NOMO-1 treated with DMSO at 0.1 percent for 48 hours (cell line): Measurements from ENCODE around the gene C2CD4C.
"Not testable (repeated sequence)": the region's sequence is repeated elsewhere in the genome, so short reads cannot be mapped to it uniquely, and the experiment has no call there.

ENCODE experiments used
- DNase-seq: peaks from one replicate; lab custom pipeline; 2025; ENCODE audit not compliant: unreplicated experiment; lab: John Stamatoyannopoulos, UW

The C2CD4C gene

DNA sequence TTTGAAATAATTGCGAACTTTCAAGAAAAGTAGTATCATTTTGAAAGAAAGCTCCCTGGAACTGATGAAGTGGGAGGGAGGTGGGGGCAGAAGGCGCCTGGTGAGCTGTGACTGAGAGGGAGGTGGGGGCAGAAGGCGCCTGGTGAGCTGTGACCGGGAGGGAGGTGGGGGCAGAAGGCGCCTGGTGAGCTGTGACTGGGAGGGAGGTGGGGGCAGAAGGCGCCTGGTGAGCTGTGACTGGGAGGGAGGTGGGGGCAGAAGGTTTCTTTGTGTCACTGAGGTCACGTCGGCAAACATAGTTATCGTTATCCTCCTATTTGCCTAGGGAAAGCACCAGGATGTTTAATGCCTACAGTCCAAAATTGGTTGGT, 24.2 kb downstream of the C2CD4C start:
- DNase-seq: no peak

DNA sequence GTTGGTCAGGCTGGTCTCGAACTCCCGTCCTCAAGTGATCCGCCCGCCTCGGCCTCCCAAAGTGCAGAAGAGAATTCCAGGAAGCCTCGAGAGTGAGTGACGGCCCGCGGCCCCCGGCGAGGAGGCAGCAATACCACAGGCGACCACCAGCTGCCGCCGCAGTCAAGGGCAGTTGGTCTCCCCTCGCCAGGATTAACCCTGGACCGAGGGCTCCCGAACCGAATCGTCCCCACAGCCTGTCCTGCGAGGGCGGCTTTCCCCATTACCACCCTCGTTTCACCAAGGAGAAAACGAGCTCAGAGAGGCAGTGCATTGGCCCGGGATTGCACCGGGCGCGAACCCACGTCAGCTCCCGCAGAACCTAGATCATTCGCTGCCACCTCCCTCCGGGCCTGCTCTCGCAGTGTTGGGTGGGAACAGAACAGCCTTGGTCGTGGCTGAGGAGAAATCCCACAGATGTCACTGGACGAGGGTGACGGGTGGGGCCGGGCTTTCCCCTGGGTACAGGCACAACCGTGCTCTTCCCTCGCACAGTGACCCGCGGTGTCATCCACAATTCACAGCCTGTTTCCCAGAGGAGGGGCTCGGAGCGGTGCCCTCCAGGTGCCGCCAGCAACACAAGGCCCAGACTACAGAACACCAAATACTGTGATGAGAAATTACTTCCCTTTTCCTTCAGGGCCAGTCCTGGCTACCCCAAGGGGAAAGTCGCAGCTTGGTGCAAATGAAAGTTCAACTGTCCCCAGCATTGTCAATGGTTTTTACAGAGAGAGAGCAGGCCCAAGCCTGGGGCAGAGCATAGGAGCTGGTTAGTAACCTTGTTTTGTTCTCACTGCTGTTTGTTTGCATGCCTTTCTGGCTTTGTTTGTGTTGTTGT, 24.8 kb downstream of the C2CD4C start:
- DNase-seq: no peak

DNA sequence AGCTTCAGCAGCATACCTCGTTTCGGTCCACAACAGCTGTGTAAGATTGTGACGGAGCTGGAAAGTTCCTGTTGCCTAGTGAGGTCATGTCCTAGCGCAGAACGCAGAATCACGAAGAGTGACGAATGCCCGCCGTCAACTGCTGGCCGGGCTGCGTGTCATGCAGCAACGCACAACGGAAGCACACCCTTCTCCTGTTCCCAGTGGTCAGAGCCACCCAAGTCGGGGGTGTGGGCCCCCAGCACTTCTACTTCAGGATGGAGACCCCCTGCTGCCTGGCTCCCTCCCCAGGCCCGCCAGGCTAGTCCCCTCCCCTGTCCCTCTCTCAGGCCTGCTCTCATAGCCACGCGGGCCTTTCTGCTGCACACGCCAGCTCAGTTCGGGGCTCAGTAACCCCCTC, 25.9 kb downstream of the C2CD4C start:
- no peak for DNase-seq

DNA sequence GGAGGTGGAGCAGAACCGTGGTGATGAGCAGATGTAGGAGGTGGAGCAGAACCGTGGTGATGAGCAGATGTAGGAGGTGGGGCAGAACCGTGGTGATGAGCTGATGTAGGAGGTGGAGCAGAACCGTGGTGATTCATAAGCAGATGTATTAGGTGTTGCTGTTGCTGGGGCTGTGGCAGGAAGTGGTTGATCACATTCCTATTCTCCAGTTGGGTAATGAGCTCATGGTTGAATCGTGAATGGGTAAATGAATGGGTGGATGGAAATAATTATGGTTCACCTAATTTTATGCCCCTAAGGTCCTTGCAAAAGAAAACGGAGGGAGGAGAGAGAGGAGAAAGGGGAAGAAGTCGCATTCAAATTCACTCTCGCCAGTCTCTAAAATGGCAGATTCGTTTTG, 26.4 kb downstream of the C2CD4C start:
- DNase-seq: peak; percentile 53

DNA sequence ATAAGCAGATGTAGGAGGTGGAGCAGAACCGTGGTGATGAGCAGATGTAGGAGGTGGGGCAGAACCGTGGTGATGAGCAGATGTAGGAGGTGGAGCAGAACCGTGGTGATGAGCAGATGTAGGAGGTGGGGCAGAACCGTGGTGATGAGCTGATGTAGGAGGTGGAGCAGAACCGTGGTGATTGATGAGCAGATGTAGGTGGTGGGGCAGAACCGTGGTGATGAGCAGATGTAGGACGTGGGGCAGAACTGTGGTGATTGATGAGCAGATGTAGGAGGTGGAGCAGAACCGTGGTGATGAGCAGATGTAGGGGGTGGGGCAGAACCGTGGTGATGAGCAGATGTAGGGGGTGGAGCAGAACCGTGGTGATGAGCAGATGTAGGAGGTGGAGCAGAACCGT, 27.0 kb downstream of the C2CD4C start:
- not testable (repeated sequence) for DNase-seq

DNA sequence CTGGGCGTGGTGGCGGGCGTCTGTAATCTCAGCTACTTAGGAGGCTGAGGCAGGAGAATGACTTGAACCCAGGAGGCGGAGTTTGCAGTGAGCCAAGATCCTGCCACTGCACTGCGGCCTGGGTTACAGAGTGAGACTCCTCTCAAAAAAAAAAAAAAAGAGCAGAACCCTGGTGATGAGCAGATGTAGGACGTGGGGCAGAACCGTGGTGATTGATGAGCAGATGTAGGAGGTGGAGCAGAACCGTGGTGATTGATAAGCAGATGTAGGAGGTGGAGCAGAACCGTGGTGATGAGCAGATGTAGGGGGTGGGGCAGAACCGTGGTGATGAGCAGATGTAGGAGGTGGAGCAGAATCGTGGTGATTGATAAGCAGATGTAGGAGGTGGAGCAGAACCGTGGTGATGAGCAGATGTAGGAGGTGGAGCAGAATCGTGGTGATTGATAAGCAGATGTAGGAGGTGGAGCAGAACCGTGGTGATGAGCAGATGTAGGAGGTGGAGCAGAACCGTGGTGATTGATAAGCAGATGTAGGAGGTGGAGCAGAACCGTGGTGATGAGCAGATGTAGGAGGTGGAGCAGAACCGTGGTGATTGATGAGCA, 28.2 kb downstream of the C2CD4C start:
- DNase-seq: not testable (repeated sequence)

DNA sequence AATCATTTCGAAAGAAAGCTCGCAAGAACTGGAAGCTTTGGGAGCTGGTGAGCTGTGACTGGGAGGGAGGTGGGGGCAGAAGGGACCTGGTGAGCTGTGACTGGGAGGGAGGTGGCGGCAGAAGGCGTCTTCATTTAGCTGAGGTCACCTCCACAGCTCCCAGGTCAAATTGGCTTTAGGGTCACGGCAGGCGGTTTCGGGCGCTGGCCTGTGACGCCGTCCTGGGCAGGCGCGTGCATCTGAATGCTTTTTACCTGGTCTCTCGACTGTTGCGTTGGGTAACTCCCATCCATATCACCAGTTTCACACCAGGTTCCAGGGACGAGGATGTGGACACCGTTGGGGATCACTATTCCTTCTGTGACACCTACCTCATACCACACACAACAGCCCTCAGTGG, 29.2 kb downstream of the C2CD4C start:
- DNase-seq: no peak

DNA sequence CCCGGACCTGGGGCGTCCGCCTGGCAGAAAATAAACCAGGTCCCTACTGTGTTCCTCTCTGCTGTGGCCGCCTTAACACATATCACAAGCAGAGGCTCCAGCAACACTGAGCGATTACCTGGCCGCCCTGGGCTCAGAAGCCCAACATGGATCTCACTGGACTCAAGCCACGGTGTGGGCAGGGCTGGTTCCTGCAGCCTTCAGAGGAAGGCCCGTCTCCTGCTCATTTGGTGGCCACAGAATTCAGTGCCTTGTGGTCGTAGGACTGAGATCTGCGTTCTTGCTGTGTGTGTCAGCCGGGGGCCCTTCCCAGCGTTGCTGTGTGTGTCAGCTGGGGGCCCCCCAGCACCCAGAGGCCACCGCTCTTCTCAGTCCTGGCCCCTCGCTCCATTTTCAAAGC, 30.2 kb downstream of the C2CD4C start:
- DNase-seq: no peak

DNA sequence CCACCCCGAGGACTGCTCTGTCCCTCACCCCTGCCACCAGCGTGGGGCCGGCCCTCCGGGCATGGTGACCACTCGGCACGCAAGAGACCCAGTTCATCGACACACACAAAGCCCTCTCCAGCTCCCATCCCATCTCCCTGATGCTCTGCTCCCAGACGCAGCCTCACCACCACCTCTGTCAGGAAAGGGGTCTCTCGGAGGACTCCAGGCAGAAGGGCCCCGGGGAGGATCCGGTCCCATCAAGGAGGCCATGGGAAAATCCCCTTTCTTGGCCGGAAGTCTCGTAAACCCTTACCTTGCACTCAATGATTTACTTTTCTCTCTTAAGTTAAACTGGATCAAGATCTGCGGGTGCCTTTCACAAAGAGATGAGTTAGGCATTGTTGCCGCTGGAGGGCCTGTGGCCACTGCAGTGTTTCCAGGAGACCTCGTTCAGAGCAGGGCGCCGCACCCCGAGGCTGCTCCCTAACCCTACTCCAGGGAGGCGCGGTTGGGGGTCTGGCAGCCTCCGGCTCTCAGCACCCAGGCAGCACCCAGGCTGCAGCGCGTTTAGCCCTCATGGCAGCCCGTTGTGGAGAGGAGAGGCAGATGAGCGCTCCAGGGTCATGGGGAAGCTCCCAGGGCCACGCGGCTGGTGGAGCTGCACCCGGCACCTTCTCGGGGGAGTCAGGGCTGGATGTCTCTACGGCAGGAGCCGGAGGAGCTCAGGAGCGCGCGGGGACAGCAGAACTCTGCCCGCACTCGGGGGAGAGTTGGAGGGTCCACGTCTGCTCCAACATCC, 31.0 kb downstream of the C2CD4C start:
- no peak for DNase-seq

DNA sequence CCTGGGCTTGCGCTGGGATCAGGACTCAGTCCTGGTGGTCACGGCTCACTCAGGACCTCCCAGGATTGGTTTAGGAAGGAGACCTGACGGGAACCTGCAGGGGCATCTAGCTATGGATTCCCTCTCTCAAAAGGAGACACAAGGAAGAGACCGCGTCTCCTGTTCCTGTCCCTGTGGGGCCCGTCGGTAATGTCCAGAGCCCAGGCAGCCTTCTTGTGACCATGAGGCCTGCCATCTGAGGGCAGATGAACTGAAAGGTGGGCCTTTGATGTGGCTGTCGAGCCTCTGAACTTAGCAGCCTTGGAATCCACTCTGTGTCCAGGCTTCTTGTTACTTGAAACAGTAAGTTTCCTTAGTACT, 32.9 kb downstream of the C2CD4C start:
- DNase-seq: no peak

DNA sequence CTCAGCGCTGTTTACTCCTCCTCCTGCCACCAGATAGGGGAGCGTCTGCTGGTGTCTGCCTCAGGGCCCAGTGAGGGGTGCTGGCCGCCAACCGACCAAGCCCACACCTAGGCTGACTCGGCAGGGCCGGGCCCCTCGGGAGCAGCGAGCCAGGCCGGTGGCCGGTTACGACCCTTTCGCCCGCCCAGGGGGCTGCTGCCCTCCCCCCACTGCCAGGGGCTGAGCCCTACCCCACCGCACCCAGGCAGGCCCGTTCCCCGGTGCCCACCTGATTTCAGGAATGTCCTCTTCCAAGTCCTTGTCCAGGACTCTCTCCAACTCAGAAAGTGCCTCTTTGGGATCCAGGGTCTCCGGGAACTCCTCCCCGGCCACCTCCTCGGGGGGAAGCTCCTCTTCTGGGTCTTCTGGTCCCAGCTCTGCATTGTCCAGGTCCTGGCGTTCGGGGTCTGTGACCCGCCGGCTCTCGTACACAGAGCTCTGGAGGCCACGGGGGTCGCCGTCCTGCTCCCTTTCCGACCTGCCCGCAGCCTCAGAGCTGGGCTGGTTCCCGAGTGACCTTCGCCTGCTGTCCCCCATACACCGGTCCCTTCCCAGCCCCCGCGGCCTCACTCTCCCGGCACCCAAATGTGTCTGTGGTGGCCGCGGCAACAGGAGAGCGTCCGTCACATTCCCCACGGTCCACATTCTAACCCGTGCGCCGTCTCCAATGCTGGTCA, 33.4 kb downstream of the C2CD4C start:
- no peak for DNase-seq

DNA sequence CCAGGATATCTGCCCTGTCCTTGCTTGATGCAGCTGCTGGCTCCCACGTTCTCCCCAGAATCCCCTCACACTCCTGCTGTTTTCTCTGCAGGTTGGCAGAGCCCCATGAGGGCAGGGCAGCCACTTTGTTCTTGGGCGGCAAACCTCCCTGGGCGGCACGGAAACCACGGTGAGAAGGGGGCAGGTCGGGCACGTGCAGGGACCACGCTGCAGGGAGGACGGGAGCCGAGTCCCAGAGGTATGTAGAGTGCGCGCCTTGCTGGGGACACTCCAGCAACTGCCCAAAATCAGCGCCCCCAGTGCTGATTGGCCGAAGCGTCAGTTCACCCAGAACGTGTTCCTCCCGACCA, 34.1 kb downstream of the C2CD4C start:
- DNase-seq: no peak

DNA sequence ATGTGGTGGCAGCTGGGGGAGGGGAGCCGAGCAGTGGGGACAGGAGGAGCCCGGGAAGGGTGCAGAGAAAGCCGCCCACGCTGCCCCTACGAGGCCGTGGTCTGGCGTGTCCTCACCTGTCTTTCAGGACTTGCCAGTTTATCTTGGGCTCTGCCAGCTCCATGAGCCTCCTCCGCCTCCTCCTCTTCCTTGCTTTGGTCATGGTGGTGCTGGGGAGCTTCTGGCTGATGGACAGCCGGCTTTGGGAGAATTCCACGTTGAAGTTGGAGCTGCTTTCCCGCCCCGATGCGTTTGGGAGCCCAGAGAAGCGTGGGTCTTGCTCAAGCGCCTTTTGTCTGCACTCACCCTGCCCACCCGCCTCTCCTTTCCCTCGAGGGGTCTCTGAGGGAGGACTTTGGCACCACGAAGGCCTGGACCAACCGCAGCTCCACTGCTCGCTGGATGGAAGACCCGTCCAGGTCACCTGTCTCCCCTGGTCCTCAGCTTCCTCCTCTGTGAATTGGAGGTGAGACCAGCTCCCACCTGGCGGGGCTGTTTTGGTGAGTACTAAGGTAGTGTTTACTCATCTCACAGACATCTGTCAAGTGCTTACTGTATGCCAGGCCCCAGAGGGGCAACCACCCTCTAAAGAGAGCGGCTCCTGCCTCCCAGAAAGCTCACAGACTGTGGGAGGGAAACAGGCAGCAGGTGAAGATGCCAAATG, 34.6 kb downstream of the C2CD4C start:
- no peak for DNase-seq

DNA sequence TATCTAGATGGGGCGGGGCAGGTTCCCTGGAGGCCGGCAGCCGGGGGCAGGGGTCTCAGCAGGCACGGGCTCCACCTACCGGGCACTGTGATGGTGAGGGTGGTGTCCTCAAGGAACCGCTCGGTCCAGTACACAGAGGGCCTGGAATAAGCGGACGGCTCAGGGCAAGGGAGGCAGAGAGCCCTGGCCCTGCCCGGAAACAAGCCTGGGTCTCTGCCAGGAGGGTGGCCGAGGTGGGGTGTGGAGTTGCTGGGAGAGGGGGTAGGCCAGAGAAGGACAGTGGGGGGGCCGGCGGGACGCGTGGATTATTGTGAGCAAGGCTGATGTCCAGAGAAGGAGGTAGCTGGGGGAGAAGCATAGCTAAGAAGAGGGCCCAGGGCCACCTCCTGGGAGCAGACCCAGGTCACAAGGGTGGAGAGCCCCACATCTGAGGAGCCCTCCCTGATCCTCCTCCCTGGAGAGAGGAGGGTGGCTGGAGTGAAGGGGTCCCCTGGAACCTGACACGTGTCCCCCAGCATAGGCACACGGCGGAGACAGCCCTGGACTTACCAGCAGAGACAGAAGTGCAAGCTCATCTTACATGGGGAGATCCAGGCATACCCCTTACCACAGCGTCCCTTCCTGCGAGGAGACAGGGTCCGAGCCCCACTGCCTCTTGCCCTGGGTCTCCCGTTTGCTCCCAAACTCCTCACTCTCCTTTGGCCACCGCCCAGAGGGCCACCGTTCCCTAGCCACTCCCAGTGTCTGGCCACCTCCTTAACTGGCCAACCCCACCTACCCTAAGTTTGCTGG, 35.4 kb downstream of the C2CD4C start:
- DNase-seq: no peak

DNA sequence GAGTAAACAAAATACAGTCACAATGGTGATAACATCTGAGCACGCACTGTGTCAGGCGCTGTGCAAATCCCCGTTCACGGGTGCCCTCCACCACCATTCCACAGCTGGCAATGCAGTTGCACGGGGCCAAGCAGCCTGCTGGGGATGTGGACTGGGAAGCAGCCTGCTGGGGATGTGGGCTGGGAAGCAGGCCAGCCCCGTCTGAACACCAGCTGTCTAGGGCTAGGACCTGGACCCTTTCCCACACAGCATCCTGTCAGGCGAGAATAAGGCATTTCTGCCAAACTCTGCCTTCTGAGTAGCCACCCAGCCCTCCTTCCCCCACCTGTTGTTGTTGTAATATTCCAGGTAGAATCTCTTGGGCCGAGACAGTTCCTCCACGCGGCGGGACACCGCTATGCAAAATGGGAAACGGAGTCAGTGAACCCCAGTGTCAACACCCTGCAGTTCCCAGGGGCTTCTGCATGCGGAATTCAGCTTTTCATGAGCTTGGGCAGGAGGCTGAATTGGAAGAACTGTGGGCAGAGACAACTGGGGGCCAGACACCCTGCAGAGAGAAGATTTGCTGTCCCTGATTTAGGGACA, 36.5 kb downstream of the C2CD4C start:
- DNase-seq: no peak

DNA sequence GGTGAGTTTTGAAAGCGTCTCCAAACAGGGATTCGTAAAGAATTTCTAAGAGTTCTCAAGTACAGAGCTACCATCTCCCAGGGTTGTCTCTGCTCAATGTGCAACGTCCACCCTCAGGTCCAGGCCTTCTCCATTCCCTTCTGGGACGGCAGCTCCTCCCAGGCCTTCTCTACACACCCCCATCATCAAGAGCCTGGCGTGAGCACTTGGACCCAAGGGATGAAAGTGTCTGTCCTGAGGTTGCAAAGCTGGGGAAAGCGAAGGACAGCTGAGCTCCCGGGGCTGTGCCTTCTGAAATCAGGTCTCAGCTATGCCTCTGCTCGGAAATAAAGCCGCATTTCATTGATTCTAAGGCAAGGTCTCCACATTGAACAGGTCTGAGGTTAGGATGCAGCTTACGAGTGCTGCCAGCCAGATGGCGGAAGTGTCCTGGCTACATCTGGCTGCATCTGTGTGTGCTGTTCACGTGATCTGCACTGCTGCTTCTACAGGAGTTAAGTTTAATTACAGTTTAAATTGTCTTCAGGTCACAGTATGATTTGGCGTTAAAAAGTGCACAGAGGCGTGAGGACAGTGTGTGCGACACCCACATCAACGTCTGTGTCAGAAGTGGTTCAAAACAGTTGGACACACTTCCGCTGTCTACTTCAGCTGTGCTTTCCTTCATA, 37.3 kb downstream of the C2CD4C start:
- DNase-seq: no peak

DNA sequence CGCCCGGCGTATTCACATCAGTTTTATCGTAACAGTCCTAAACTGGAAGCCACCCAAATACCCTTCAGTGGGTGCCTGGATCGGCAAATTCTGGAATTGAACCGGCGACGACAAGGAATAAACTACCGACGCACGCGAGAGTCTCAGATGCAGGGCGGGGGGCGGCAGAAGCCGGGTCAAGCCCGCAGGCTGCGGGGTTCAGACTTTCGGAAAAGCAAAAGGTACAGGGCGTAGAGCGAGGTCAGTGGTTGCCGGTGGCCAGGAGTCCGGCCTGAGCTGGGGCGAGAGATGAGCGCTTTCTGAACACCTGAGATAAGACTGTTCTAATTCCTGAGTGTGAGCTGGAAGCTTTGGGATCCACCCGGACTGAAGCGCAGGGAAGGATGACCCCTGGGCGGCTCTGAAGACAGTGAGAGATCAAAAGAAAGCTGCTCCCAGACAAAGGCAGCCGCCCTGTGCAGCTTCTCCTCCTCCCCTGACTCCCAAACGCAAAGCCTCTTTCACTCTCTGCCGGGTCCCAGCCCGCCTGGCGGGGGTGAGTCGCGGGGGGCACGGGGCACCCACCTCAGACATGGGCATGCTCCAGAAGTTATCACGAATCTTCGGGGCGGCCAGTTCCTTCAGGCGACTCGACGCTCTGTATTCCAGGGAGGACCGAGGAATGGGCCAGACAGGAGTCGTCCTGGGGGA, 38.2 kb downstream of the C2CD4C start:
- DNase-seq: no peak

DNA sequence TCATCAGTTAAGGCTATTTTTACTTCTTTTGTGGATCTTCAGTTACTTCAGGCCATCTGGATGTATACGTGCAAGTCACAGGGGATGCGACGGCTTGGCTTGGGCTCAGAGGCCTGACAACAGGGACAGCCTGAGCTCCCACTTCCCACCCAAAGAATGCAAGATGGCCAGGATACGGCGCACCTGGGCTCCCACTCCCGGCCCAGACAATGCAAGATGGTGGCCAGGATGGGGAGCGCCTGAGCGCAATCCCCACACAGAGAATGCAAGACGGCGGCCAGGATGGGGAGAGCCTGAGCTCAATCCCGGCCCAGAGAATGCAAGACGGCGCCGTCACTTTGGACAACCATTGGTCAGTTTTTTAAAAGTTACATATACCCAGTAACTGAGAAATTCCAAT, 39.1 kb downstream of the C2CD4C start:
- no peak for DNase-seq

DNA sequence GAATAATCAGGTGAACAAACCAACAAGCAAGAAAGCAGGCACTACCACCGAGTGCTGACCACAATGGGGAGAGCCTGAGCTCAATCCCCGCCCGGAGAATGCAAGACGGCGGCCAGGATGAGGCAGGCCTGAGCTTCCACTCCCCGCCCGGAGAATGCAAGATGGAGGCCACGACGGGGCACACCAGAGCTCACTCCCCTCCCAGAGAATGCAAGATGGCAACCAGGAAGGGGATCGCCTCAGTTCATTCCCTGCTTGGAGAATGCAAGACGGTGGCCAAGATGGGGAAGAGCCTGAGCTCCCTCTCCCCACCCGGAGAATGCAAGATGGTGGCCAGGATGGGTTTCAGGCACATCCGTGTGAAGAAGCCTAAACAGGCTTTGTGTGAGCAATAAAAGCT, 39.7 kb downstream of the C2CD4C start:
- DNase-seq: no peak
